ENCODE data around the gene RBM43.
A peak's percentile ranks its signal among the peaks of the same experiment; 100 is the strongest.
"Not testable (repeated sequence)": the region's sequence is repeated elsewhere in the genome, so short reads cannot be mapped to it uniquely, and the experiment has no call there.

RBM43 gene

DNA sequence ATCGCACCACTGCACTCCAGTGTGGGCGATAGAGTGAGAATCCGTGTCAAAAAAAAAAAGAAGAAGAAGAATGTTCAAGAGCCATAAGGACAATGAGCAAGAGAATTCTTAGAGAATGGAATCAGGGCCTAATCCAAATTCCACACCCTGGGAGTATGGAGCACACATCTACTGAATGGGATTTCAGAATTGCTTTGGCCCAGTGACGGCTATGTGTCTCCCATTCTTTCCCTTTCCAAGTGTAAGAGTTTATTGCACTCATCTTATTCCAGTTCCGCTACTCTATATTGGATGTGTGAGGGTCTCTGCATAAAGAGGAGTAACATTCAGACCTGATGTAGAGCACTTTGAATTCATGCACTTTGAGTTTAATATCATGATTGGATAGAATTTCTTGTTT lies 5.9 kb upstream of the RBM43 start:
- DNase-seq = no peak

DNA sequence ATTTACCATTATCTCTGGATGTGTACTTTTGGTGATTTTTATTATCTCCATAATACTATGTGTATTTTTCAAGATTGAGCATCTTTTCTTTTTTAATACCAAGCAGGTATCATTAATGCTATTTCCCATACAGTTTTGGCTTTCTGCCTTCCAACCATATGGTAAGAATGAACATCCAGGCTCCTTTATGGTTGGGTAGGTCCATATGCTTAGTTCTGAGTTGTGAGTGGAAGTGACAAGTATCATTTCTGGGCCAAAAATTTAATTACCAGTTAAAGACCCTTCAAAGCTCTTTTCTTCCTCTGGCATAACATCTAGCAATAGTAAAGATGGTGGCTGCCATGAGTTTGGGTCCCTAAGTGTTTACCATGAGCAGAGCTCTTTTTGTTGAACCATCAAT lies 4.3 kb upstream of the RBM43 start:
- no peak for DNase-seq

DNA sequence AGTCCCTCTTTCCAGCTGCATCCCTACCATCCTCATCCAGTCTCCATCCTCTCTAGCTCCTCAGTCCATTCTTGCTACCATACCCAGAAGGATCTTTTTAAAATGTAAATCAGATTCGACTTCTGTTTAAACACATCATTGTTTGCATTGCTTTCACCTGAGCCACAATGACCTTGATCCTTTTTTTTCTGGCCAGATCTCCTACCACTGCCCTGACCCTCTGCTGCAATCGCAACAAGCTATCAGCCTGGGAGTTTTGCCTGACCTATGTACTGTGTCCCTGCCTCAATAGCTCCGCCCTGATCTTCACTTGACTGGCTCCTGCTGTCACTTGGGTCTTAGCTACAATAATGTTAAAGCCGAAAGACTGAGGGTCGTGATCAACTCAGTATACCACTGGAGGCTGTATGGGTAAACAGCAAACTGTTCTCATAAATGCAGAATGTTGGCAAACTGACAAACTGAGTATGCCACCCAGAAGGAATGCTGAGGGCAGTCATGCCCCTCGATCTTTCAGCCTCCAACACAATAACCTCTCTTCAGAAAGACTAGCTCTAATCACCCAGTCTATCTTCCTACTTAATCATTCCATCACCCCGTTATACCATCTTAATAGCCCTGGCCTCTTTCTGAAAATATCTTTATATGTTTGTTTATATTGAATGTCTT lies 2.6 kb upstream of the RBM43 start:
- no peak for DNase-seq

DNA sequence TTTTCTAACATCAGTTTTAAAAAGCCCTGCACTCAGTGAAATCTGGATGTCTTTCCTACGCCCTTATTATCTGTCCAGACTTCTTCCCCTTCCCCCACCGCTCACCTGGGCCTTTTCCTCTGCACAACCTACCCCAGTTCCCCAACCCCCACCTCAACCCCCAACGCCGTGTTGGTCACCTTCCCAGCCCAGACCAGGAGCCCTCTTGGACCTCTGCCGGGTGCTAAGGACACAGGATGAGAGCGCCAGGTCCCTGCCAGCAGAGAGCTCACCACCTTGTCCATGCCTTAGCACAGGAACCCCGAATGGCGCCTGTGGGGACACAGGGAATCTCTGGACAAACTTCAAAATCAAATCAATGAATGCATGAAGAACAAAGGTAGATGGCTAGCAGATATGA lies 966 bp upstream of the RBM43 start:
- DNase-seq = no peak

DNA sequence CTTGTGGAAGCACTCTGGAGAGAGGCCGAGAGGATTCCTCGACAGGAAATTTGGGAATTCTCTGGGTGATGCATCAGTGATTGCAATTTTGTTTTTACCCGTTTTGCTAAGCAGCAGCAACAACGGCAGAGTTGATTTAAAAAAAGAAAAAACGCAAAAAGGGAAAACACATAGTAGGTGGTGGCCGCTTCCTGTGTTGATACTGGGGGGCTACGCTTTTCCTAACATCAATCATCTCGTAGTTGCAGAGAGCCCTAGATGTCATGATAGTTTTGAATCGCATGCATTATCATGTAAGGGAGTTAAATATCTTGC lies 271 bp upstream of the RBM43 start:
- DNase-seq = no peak

DNA sequence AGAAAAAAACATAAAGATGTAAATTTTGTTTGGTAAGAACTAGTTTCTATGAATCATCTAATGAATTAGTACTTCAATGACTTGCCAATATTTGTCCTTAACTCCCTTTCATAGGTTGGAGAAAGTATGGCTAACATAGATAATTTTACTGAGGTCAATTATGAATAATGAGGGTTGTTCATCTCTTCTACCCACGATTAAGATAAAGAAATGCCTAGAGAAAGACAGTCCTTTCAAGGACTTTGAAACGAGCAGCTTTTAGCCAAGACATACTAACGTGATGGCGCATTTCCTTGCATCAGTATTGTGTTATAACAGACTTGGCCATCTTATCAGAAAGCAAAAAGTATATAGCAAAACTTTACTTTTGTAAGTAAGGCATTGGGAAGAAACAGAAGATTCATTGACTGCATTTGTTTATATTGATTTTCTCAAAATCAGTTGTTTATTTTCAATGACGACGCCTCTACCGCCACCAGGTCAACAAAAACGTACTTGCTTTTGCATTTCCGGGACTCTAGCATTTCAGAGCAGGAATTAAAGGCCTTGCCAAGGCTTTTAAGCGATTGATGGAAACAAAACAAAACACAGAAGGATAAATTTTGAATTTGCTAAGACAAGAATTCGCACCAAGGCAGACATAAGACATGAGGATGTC lies 961 bp downstream of the RBM43 start:
- peak; percentile 77 for DNase-seq

DNA sequence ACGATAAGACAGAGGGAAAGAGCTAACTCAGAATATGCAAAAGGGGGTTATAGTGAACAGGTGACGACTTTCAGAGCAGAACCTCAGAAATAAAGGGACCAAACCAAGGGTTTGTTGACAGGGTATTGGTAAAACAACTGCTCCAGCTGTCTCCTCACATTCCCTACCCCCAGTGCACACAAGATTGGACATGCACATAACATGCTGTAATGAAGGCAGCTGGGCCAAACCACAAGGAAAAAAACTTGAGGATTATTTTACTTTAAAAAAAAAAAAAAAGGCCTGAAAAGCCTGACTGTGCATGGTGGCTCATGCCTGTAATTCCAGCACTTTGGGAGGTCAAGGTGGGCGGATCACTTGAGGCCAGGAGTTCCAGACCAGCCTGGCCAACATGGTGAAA lies 3.5 kb downstream of the RBM43 start:
- DNase-seq = no peak

DNA sequence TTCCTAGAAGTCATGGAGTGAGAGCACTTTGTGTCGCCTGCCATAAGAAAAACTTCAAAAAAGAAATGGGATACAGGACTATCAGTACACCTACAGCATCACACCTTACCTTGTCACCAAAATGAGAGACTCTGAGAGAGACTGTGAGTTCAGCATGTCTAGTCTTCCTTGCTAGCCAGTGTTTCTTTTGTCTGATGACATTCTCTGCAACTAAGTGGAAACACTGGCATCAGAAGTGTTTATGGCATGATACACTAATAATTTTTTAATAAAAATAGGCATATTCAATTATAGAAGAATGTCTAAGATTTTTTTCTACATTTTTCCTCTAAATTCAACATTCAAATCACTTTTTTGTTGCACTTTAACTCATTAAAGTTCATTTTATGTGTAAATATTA lies 9.0 kb downstream of the RBM43 start:
- no peak for DNase-seq

DNA sequence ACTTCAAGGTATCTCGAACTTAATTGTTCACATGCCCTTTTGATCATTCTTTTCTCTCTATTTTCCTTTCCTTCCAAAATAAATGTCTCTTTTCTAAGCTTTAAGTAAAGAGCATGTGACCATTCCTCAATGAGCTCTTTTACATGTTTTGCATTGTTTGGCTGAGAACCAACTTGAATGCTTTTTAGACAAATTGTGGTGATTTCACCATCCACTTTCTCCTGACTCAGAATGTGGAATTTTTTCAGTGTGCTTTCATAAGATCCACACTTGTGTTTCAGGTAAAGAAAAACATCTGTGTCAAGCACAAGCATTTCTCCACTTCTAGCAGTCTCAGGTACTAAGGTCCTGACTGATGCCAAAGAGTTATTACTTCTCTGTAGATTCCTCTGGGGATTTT lies 10.7 kb downstream of the RBM43 start:
- no peak for DNase-seq

DNA sequence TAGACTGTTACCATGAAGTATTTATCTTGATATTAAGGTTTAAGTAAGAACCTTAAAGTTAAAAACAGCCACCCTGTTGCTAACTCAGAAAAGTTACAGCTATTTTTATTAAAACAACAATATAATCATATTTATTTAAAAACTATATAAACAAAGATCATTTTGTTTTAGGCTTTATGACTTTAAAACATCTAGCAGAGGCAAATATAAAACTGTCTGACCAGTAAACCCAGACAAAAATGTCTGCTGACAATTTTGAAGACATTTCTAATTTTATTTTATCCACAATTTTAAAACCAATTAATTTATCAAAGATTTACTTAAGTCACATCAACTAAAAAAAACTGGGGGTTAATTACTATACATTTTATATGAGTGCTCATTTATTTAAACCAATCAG lies 14.2 kb downstream of the RBM43 start:
- no peak for DNase-seq

DNA sequence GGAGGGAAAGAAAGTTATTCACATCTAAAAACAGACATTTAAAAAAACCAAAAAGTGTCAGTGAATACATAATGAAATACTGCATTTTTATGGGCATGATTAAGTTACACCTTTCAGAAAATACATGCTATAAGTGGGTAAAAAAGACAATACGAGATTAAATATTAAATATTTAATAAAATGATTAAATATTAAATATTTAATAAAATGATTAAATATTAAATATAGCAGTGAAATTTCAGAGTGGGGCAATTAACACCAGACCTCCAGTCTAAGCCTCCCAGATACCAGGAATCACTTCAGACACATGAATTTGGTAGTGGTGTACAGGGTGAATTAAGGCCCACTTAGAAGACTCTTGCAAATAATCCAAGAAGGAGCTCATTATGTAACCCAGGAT lies 15.5 kb downstream of the RBM43 start:
- no peak for DNase-seq

DNA sequence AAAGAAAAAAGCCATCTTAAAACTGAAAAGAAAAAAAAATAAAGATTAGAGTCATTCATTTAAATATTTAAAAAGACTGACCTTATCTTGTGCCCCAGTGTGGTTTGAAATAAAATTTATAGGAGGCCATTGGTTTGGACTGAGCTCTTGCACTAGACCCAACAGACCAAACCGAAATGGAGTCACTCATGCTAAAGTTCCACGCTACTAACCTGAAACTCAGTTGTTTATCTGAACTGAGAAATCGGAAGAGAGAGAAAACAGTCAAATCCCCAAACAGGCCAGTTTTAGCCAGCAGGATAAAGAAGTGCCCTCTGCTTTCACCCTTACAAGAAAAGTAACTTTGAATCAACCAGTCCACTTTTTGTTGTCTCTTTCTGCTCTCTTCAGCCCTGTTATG lies 18.2 kb downstream of the RBM43 start:
- no peak for DNase-seq

DNA sequence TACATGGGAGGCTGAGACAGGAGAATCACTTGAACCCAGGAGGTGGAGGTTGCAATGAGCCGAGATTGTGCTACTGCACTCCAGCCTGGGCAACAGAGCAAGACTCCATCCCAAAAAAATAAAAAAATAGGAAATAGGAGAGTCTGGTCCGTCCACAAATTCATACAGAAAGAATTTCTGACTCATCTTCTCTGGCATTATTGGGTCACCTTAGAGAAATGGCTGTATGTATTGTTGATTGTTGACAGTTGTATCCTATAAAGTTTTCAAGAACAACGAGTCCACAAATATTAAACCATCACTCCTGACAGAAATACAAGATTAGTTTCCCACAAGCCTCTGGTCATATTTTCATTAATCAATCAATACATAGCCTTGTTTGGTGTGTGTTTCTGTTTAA lies 20.4 kb downstream of the RBM43 start:
- DNase-seq = no peak

DNA sequence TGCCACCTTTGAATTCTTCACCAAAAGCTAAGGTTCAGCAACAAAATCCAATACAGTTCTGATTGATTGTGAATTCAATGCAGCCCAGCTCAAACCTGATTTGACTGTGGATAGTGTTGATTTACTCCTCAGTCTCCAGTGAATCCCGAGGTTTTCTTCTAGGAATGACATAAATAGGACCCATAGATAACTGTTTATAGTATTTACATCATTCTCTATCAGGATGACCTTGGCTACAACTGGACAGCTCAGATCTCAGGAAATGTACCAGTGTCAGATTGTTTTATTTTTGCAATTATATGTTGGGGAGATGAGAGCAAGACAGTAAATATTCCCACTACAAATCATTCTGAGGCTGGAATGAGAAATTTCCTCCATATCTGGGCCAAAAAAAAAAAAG lies 21.2 kb downstream of the RBM43 start:
- no peak for DNase-seq

DNA sequence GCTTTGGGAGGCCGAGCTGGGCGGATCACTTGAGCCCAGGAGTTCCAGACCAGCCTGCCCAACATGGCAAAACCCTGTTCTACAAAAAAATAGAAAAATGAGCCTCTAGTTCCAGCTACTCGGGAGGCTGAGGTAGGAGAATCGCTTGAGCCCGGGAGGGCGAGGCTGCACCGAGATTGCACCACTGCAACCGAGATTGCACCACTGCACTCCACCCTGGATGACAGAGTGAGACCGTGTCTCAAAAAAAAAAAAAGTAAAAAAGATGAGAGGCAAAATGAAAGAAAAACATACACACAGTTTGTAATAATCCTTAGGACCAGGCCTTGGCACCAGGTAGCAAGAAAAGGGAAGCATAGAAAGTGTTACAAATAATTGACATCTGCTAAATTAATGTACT lies 22.0 kb downstream of the RBM43 start:
- no peak for DNase-seq

DNA sequence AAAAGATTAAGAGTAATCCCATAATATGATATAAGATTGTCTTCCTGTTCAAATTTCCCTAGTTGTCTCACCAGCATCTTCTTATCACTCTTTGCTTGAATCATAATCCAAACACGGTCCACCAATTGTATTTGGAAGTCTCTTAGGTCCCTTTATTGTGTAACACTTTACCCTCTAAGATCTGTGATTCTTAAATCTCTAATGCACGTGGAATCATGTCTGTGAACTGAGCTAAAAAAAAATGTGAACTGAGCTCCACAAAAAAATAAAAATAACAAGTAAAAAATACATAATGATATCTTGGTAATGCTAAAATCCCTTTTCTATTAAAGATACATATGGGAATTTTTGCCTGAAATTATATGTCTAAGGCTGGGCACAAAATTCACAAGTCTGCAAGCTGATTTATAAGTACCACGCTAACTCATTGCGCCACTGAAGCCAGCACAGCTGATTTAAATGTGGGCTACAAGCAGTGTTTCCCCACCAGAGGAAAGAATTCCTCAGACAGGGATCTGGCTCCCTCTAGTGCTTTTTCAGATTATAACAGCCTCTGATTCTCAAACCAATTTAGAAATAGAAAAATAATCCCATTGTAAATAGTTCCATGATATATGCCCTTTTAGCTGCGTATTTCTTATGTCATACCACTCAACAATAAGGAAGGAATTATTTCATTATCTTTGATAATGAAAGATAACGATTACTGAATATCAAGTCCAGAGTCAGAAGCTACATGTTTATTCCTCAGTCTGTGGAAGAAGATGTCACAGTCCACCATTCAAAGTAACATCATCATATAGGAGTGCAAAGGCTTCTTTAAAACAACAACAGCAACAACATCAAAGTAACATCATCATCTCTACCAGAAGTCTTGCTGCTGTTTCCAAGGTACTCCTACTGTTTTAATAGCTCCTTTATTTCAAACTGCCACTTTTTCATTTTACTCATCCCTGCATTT lies 22.9 kb downstream of the RBM43 start:
- peak; percentile 90 for DNase-seq

DNA sequence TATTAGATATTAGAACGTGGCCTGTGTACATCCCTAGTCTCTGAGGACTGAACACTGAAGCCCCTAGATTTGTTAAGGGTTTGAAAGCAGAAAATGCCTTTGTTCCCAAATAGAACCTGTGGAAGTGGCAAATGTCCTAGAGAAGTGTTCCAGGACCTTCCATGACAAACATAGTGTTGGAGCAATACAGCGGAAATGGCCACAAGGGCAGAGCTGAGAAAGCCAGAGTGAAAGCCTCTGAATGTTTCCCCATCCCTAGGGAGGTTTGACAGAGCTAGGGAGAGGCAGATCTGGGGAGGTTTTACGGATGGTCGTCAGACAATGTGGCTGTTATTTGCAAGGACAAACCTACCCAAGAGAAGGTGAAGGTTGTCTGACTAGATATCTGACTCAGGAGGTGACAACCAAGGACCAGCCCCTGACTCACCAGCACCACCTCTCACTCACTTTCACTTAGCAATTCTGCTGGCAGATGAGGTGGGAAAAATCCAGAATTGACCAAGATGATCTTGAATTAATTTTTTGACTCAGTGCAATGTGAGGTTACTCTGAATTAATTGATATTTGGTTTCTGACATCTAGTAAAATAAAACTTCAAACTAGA lies 24.1 kb downstream of the RBM43 start:
- DNase-seq = no peak

DNA sequence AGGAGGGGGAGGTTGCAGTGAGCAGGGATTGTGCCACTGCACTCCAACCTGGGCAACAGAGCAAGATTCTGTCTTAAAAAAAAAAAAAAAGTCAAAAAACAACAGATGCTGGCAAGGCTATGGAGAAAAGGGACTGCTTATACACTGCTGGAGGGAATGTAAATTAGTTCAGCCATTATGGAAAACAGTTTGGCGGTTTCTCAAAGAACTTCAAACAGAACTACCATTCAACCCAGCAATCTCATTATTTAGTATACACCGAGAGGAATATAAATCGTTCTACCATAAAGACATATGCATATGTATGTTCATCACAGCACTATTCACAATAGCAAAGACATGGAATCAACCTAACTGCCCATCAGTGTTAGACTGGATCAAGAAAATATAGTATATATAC lies 27.9 kb downstream of the RBM43 start:
- DNase-seq = not testable (repeated sequence)

DNA sequence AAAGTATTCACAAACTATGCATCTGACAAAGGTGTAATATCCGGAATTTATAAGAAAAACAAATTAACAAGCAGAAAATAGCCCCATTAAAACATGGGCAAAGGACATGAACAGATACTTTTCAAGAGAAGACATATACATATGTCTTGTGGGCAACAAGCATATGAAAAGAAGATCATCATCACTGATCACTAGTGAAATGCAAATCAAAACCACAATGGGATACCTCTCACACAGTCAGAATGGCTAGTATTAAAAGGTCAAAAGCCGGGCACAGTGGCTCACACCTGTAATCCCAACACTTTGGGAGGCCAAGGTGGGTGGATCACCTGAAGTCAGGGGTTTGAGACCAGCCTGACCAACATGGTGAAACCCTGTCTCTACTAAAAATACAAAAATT lies 28.4 kb downstream of the RBM43 start:
- not testable (repeated sequence) for DNase-seq

DNA sequence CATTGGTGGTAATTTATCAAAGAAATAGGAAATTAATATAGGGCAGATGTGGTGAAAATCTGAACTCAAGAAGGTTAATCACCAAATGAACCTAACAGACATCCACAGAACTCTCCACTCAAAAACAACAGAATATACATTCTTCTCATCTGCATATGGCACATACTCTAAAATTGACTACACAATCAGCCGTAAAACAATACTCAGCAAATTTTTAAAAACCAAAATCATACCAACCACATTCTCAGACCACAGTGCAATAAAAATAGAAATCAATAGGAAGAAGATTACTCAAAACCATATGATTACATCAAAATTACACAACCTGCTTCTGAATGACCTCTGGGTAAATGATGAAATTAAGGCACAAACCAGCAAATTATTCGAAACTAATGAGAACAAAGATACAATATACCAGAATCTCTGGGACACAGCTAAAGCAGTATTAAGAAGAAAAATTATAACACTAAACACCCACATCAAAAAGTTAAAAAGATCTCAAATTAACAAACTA lies 31.0 kb downstream of the RBM43 start:
- no peak for DNase-seq

DNA sequence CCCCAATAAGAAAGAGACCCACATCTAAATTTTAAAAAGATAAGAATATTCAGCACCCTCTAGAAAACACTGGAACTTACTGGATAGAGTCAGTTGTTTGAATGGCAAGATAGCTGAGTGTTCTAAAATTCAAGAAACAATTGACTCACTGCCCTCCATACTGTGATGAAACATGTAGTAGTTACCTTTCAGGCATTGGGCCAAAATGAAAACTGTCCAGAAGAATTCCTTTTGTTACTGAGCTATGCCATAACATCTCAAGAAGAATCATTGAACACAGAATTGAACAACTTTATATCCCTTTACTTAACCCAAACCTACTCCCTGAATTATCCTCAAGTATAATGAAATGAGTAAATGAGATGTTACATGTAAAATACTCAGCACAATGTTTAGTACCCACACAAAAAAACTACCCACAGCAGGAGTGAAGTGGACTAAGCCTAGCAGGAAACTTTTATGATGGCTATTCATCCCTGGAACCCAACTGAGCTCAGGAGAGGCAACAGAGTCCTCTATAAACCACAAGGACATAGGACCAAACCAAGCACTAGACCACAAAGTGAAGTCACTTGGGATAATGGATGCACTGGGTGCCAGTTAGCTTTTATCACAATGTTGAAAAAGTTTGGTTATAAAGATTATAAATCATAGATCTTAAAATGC lies 32.7 kb downstream of the RBM43 start:
- DNase-seq = no peak

DNA sequence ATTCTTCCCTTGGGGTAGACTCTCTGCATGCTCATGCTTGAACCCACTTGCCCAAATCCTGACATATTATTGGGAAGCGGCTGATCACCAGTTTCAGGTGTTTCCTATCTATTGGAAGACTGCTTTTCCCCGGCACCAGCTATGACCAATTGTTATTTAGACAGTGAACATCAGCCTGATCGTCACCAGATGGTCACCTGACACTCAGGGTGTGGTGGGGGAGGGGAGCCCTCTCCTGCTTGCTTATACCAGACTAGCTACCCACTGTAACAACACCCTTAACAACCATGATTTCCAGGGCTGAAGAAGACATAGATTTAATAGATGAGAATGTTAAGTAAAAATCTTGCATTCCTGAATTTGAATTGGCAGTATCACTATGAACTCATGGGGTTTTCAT lies 44.3 kb downstream of the RBM43 start:
- DNase-seq = no peak

DNA sequence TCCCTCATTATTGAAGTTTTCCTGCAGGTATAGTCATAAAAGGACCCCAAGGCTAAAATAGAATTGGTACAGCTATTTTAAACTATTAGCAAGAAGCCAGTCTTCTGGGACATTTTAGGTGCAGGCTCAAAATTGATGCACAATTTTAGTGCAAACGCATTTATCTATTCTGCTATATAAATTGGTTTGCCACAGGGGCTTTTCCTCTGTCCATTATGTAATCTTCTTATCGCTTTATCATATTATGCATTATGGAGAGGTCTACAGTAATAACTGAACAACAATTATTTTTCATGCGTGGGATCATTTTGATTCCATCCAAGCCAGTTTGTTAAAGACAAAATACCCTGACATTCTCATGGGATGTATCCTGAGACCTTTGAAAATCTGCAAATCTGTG lies 54.6 kb downstream of the RBM43 start:
- no peak for DNase-seq
